IgD-negative memory B cell (primary cell): Measurements from ENCODE around the gene SYNE3. TPM values are rescaled to one million over a fixed set of nuclear protein-coding genes. Genes with fewer than 3 reads are reported as not detected.
A peak's percentile ranks its signal among the peaks of the same experiment; 100 is the strongest.

Experiments used
- H3K27ac Mint-ChIP-seq, 3 donors: one replicate each; pipeline ENCODE4 v1.8.0; 2020 to 2022; ENCODE audit warnings: mild to moderate bottlenecking in 3 of 3, mixed read lengths in 3 of 3, moderate library complexity in 1 of 3
- H3K27me3 Mint-ChIP-seq: one replicate; pipeline ENCODE4 v1.8.0; 2021; ENCODE audit warnings: mixed read lengths
- H3K36me3 Mint-ChIP-seq: one replicate; pipeline ENCODE4 v1.8.0; 2020; ENCODE audit warnings: mild to moderate bottlenecking, mixed read lengths
- H3K4me1 Mint-ChIP-seq, 3 donors: one replicate each; pipeline ENCODE4 v1.8.0; 2020 to 2022; ENCODE audit warnings: mixed read lengths in 3 of 3, mild to moderate bottlenecking in 1 of 3
- H3K4me3 Mint-ChIP-seq, 4 donors: one replicate each; pipeline ENCODE4 v1.8.0; 2020 to 2022; ENCODE audit warnings: mild to moderate bottlenecking in 4 of 4, mixed read lengths in 4 of 4, moderate library complexity in 3 of 4
- H3K9me3 Mint-ChIP-seq, 3 donors: one replicate each; pipeline ENCODE4 v1.8.0; 2020 to 2021; ENCODE audit warnings: mixed read lengths in 3 of 3, mild to moderate bottlenecking in 1 of 3
- polyA plus RNA-seq: library from polyadenylated mRNA; unstranded; fragments of 300-500 nt; fragmentation: Illumina TruSeq; gene quantifications from one replicate; pipeline ENCODE4 v1.2.3, GENCODE V29; 2021

SYNE3 gene
- polyA plus RNA-seq, 1 donor from 2014 or later, result 8.8 TPM

GRCh38 chr14:95523815-95524448 is 7.5 kb upstream of the SYNE3 start:
- no peaks in the 10 kb centered on the region for H3K27me3 Mint-ChIP-seq
- peak overlapping the region in 2 of 4 donors; percentile 74 to 85 for H3K4me3 Mint-ChIP-seq
- no peaks in the 10 kb centered on the region for H3K36me3 Mint-ChIP-seq
- H3K27ac Mint-ChIP-seq, result peak overlapping the region in 1 of 3 donors; percentile 88
- H3K9me3 Mint-ChIP-seq, result no peaks in the 10 kb centered on the region
- H3K4me1 Mint-ChIP-seq, result peaks cover 24 to 37% (median 28%) of the 10 kb centered on the region in 3 donors

- Mint-ChIP-seq H3K27me3 (no peaks in the 10 kb centered on the region), H3K4me1 (peaks cover 30 to 44% (median 34%) of the 10 kb centered on the region in 3 donors), H3K4me3 (peak overlapping the region in 1 of 4 donors; percentile 74), H3K27ac (peak overlapping the region in 1 of 3 donors; percentile 88), H3K9me3 (no peaks in the 10 kb centered on the region), H3K36me3 (no peaks in the 10 kb centered on the region)
These were observed 6.8 kb upstream of the SYNE3 start for GRCh38 chr14:95523051-95523814.

- H3K36me3 Mint-ChIP-seq, result no peaks in the 10 kb centered on the region
- H3K4me1 Mint-ChIP-seq, result peaks cover 35 to 50% (median 39%) of the 10 kb centered on the region in 3 donors
- H3K4me3 Mint-ChIP-seq, result no peak overlapping the region
- no peaks in the 10 kb centered on the region for H3K27me3 Mint-ChIP-seq
- H3K27ac Mint-ChIP-seq, result no peak overlapping the region
- no peaks in the 10 kb centered on the region for H3K9me3 Mint-ChIP-seq
These were observed 6.1 kb upstream of the SYNE3 start for GRCh38 chr14:95522556-95522955.

- Mint-ChIP-seq H3K4me3 (no peak overlapping the region), H3K4me1 (peaks cover 35 to 50% (median 39%) of the 10 kb centered on the region in 3 donors), H3K9me3 (no peaks in the 10 kb centered on the region), H3K27me3 (no peaks in the 10 kb centered on the region), H3K27ac (no peak overlapping the region), H3K36me3 (no peaks in the 10 kb centered on the region)
These were observed 5.7 kb upstream of the SYNE3 start for GRCh38 chr14:95522116-95522515.

- H3K27ac Mint-ChIP-seq, result no peak overlapping the region
These were observed 4.6 kb upstream of the SYNE3 start for GRCh38 chr14:95521001-95521400.

GRCh38 chr14:95520346-95520745 is 3.9 kb upstream of the SYNE3 start:
- Mint-ChIP-seq H3K4me1 (peaks cover 41 to 57% (median 44%) of the 10 kb centered on the region in 3 donors), H3K9me3 (no peaks in the 10 kb centered on the region), H3K4me3 (peak overlapping the region; percentile 76 to 89 (median 83))

More at GRCh38 chr14:95521001-95521400, 4.6 kb upstream of the SYNE3 start:
- Mint-ChIP-seq H3K36me3 (no peaks in the 10 kb centered on the region), H3K4me1 (peaks cover 37 to 53% (median 41%) of the 10 kb centered on the region in 3 donors), H3K4me3 (no peak overlapping the region), H3K27me3 (no peaks in the 10 kb centered on the region), H3K9me3 (no peaks in the 10 kb centered on the region)

GRCh38 chr14:95519699-95520098 is 3.2 kb upstream of the SYNE3 start:
- Mint-ChIP-seq H3K9me3 (no peaks in the 10 kb centered on the region), H3K36me3 (no peaks in the 10 kb centered on the region), H3K4me3 (peak overlapping the region; percentile 76 to 89 (median 83)), H3K4me1 (peaks cover 41 to 59% (median 46%) of the 10 kb centered on the region in 3 donors), H3K27me3 (no peaks in the 10 kb centered on the region), H3K27ac (peak overlapping the region; percentile 79 to 95 (median 94))

More at GRCh38 chr14:95520346-95520745, 3.9 kb upstream of the SYNE3 start:
- Mint-ChIP-seq H3K27ac (peak overlapping the region; percentile 79 to 95 (median 94)), H3K27me3 (no peaks in the 10 kb centered on the region), H3K36me3 (no peaks in the 10 kb centered on the region)

- Mint-ChIP-seq H3K27me3 (no peaks in the 10 kb centered on the region), H3K9me3 (no peaks in the 10 kb centered on the region), H3K27ac (peak overlapping the region; percentile 79 to 97 (median 95)), H3K4me3 (peak overlapping the region; percentile 70 to 89 (median 80)), H3K36me3 (no peaks in the 10 kb centered on the region), H3K4me1 (peaks cover 48 to 54% (median 51%) of the 10 kb centered on the region in 3 donors)
These were observed 1.7 kb upstream of the SYNE3 start for GRCh38 chr14:95518045-95518751.

- Mint-ChIP-seq H3K4me1 (peaks cover 60 to 62% (median 62%) of the 10 kb centered on the region in 3 donors), H3K4me3 (peak overlapping the region; percentile 93 to 99 (median 98)), H3K36me3 (peaks cover 1% of the 10 kb centered on the region), H3K27me3 (no peaks in the 10 kb centered on the region), H3K27ac (peak overlapping the region; percentile 92 to 98 (median 97)), H3K9me3 (no peaks in the 10 kb centered on the region)
These were observed 576 bp downstream of the SYNE3 start for GRCh38 chr14:95515596-95516552.

GRCh38 chr14:95515080-95515489 is 1.4 kb downstream of the SYNE3 start:
- H3K9me3 Mint-ChIP-seq, result no peaks in the 10 kb centered on the region
- peaks cover 1% of the 10 kb centered on the region for H3K36me3 Mint-ChIP-seq
- H3K27ac Mint-ChIP-seq, result peak overlapping the region; percentile 92 to 98 (median 97)
- H3K4me1 Mint-ChIP-seq, result peaks cover 59 to 61% (median 61%) of the 10 kb centered on the region in 3 donors
- peak overlapping the region; percentile 93 to 99 (median 98) for H3K4me3 Mint-ChIP-seq
- no peaks in the 10 kb centered on the region for H3K27me3 Mint-ChIP-seq

- peak overlapping the region; percentile 83 to 97 (median 92) for H3K27ac Mint-ChIP-seq
- no peaks in the 10 kb centered on the region for H3K27me3 Mint-ChIP-seq
- H3K4me3 Mint-ChIP-seq, result peak overlapping the region; percentile 93 to 99 (median 98)
- H3K4me1 Mint-ChIP-seq, result peaks cover 58 to 59% (median 59%) of the 10 kb centered on the region in 3 donors
- no peaks in the 10 kb centered on the region for H3K9me3 Mint-ChIP-seq
- H3K36me3 Mint-ChIP-seq, result peaks cover 1% of the 10 kb centered on the region
These were observed 2.0 kb downstream of the SYNE3 start for GRCh38 chr14:95514131-95515079.

- Mint-ChIP-seq H3K27ac (peak overlapping the region; percentile 23 to 65 (median 29)), H3K36me3 (peaks cover 1% of the 10 kb centered on the region), H3K4me3 (peak overlapping the region; percentile 21 to 98 (median 71)), H3K4me1 (peaks cover 52 to 56% (median 54%) of the 10 kb centered on the region in 3 donors), H3K9me3 (no peaks in the 10 kb centered on the region), H3K27me3 (no peaks in the 10 kb centered on the region)
These were observed 3.2 kb downstream of the SYNE3 start for GRCh38 chr14:95513291-95513690.

- Mint-ChIP-seq H3K4me1 (peaks cover 47 to 54% (median 47%) of the 10 kb centered on the region in 3 donors), H3K27ac (peak overlapping the region in 1 of 3 donors; percentile 74), H3K4me3 (peak overlapping the region in 2 of 4 donors; percentile 50 to 61), H3K36me3 (peaks cover 1% of the 10 kb centered on the region), H3K9me3 (no peaks in the 10 kb centered on the region), H3K27me3 (no peaks in the 10 kb centered on the region)
These were observed 4.8 kb downstream of the SYNE3 start for GRCh38 chr14:95511687-95512086.
